Upper lobe of right lung (tissue), 1 donor: ENCODE data around the gene TCTN1. TPM values are rescaled to one million over a fixed set of nuclear protein-coding genes. Genes with fewer than 3 reads are reported as not detected.

Experiments used
- ATAC-seq: fragments of 200-7000 bp; cut with Tn5 transposase; one replicate; pipeline ENCODE4 v1.9.1; 2020; ENCODE audit warnings: mild to moderate bottlenecking, moderate library complexity
- DNase-seq: peaks from one replicate; pipeline ENCODE4 v3.0.0-alpha.2; 2020
- H3K27ac ChIP-seq: fragments of 200-600 bp; one replicate; pipeline ENCODE4 v1.8.0; 2022
- H3K27me3 ChIP-seq: fragments of 200-600 bp; one replicate; pipeline ENCODE4 v1.8.0; 2022; ENCODE audit warnings: mild to moderate bottlenecking
- H3K36me3 ChIP-seq: fragments of 200-600 bp; one replicate; pipeline ENCODE4 v1.8.0; 2022
- H3K4me1 ChIP-seq: fragments of 200-600 bp; one replicate; pipeline ENCODE4 v1.8.0; 2022
- H3K4me3 ChIP-seq: fragments of 200-600 bp; one replicate; pipeline ENCODE4 v1.8.0; 2022; ENCODE audit warnings: mild to moderate bottlenecking
- H3K9me3 ChIP-seq: fragments of 200-600 bp; one replicate; pipeline ENCODE4 v1.8.0; 2022
- CTCF ChIP-seq: fragments of 200-600 bp; IDR thresholded peaks from one replicate; pipeline ENCODE4 v1.8.0; 2022; ENCODE audit warnings: antibody characterized with exemption
- intact Hi-C: fragments of 100-400 bp; cut with DNase I; formaldehyde crosslinking; loops from one replicate; pipeline ENCODE4 v1.11.0; 2022
- total RNA-seq: library from RNA; stranded (reverse); fragmentation: NEBNext Ultra II Directional; extraction: Animal tissue kit (Norgen Biotek cat#: 25700); gene quantifications from one replicate; pipeline ENCODE4 v1.2.1, GENCODE V29; 2021
- donor health status: DM: no; HTN: yes; CAD: no; lungs with severe emphysema.

TCTN1 gene
- total RNA-seq, 1 donor from 2014 or later = 30.4 TPM

DNA sequence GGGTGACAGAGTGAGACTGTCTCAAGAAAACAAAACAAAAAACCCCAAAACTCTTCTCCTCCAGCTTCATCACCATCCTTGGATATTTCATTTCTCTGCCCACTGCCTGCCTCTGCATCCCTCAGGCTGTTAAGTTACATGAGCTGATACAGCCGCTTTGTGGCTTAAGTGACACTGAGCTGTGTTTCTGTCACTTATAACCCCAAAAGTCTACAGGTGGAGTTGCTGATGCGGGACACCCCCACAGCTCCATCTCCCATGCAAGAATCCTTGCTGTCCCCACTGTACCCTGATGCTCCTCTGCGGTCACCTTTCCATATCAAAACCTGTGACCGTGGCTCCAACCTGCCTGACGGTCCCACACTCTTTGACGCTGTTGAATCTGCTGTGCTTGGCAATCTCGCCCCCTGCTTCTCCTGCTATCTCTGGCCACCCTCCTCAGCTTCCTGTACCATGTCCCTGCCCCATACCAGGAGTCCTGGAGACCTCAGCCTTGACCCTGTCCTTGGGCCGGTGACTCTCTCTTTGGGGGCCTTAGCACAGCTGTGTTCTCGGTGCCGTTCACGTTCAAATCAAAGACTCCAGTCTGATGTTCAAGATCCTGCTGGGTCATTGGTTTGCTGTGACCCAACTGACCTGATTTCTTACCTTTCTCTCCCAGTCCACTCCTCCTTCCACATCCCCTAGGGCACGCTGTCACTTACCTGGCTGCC is 54.7 kb downstream of the TCTN1 start:
- no peak for TF ChIP-seq CTCF

GRCh38 chr12:110669193-110669502 is 55.2 kb downstream of the TCTN1 start:
- TF ChIP-seq CTCF = no peak
- Histone ChIP-seq H3K27me3 (no peaks in the 10 kb centered on the region), H3K4me3 (no peak overlapping the region), H3K36me3 (no peaks in the 10 kb centered on the region), H3K27ac (no peak overlapping the region), H3K4me1 (no peaks in the 10 kb centered on the region), H3K9me3 (no peaks in the 10 kb centered on the region)
- DNase-seq (no peak), ATAC-seq (no peak)
- intact Hi-C loops = no loop called here

More for the DNA sequence above, 54.7 kb downstream of the TCTN1 start:
- intact Hi-C loops = no loop called here
- H3K27ac ChIP-seq = no peak overlapping the region
- ATAC-seq (no peak), DNase-seq (no peak)
- H3K36me3 ChIP-seq = no peaks in the 10 kb centered on the region
- H3K4me1 ChIP-seq = no peaks in the 10 kb centered on the region
- H3K27me3 ChIP-seq = no peaks in the 10 kb centered on the region
- no peak overlapping the region for H3K4me3 ChIP-seq
- H3K9me3 ChIP-seq = no peaks in the 10 kb centered on the region

DNA sequence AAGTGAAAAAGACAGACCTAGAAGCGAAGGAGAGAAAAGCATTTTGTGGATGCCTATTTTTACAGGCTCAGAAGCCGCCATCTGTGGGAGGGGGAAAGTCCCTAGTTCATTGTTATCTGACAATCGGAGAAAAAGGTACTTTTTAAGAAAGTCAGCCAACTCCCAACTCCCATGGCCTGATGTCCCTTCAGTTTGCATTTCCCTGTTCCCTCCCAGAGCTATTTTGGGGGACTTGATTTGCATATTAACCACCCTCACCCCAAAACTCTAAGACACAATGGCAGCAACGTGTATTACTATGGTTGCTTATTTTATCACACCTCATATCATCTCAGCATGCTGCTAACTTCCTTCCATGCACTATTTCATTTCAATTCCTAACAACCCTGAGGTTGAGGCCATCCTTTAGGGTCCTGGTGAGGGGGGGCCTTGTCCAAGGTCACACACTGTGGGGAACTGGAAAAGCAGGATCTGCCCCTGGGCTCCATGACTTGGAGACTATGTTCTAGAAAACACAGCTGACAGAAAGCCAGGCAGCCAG is 56.3 kb downstream of the TCTN1 start:
- no peak overlapping the region for H3K4me3 ChIP-seq
- ATAC-seq (no peak), DNase-seq (no peak)
- no peak for TF ChIP-seq CTCF
- no peak overlapping the region for H3K27ac ChIP-seq
- H3K4me1 ChIP-seq = no peaks in the 10 kb centered on the region
- H3K36me3 ChIP-seq = no peaks in the 10 kb centered on the region
- intact Hi-C loops = no loop called here
- no peaks in the 10 kb centered on the region for H3K9me3 ChIP-seq
- H3K27me3 ChIP-seq = no peaks in the 10 kb centered on the region

DNA sequence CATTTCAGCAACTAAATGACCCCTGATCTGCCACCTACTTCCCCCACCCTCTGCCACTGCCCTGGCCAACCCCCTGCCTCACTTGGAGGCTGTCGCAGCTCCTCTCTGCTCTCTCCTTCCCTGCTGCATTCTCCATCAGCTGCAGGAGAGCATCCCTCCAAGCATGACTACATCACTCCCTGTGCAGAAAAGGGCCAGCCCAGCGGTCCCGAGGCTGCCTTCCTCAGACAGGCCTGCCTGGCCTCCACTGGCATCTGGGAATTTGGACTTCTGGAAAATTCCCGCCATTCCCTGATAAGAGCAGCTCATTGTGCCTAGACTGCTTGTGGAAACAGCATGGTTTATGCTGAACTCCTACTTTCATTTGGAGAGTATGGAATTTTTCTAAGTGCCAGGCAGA is 62.2 kb downstream of the TCTN1 start:
- H3K4me3 ChIP-seq = no peak overlapping the region
- no peaks in the 10 kb centered on the region for H3K9me3 ChIP-seq
- peaks cover 4% of the 10 kb centered on the region for H3K4me1 ChIP-seq
- intact Hi-C loops = no loop called here
- no peak for TF ChIP-seq CTCF
- H3K27ac ChIP-seq = no peak overlapping the region
- no peak for ATAC-seq
- no peaks in the 10 kb centered on the region for H3K27me3 ChIP-seq
- H3K36me3 ChIP-seq = no peaks in the 10 kb centered on the region
- DNase-seq = no peak

GRCh38 chr12:110677206-110677911 is 63.4 kb downstream of the TCTN1 start:
- H3K36me3 ChIP-seq = no peaks in the 10 kb centered on the region
- H3K9me3 ChIP-seq = no peaks in the 10 kb centered on the region
- H3K4me3 ChIP-seq = no peak overlapping the region
- DNase-seq (no peak), ATAC-seq (peak; percentile 80)
- TF ChIP-seq CTCF = no peak
- H3K27me3 ChIP-seq = no peaks in the 10 kb centered on the region
- intact Hi-C loops = no loop called here
- H3K27ac ChIP-seq = no peak overlapping the region
- peaks cover 4% of the 10 kb centered on the region for H3K4me1 ChIP-seq
